Activated naive CD8-positive, alpha-beta T cell treated with anti-CD3 and anti-CD28 coated beads, Interleukin-2, amount 50 U/mL, for 24 hours (primary cell): ENCODE data around the gene OPCML.

Experiments used
- ATAC-seq: fragments of 150-1000 bp; cut with Tn5 transposase; one replicate; pipeline ENCODE4 v1.10.0; 2021
- DNase-seq: peaks from one replicate; pipeline ENCODE4 v3.0.0; 2021
- H3K27ac Mint-ChIP-seq: one replicate; pipeline ENCODE4 v1.8.0; 2021; ENCODE audit warnings: mild to moderate bottlenecking, mixed read lengths
- H3K27me3 Mint-ChIP-seq: one replicate; pipeline ENCODE4 v1.8.0; 2021; ENCODE audit warnings: mixed read lengths
- H3K36me3 Mint-ChIP-seq: one replicate; pipeline ENCODE4 v1.8.0; 2021; ENCODE audit warnings: low read depth, mixed read lengths
- H3K4me1 Mint-ChIP-seq: one replicate; pipeline ENCODE4 v1.8.0; 2021; ENCODE audit warnings: mixed read lengths
- H3K4me3 Mint-ChIP-seq: one replicate; pipeline ENCODE4 v1.8.0; 2021; ENCODE audit warnings: mild to moderate bottlenecking, moderate library complexity, mixed read lengths
- H3K9me3 Mint-ChIP-seq: one replicate; pipeline ENCODE4 v1.8.0; 2021; ENCODE audit warnings: mixed read lengths

Gene OPCML

GRCh38 chr11:133531971-133532651, at the start of gene OPCML:
Gene OPCML, minus strand, starts transcription at chr11:133532501.
- Mint-ChIP-seq H3K27me3 (peaks cover 37% of the 10 kb centered on the region), H3K36me3 (no peaks in the 10 kb centered on the region), H3K27ac (no peak within 1 kb of the TSS), H3K4me3 (no peak within 1 kb of the TSS), H3K4me1 (no peaks in the 10 kb centered on the region), H3K9me3 (no peaks in the 10 kb centered on the region)
- DNase-seq (no peak), ATAC-seq (no peak)

- ATAC-seq (no peak), DNase-seq (no peak)
- Mint-ChIP-seq H3K27ac (no peak overlapping the region), H3K4me3 (no peak overlapping the region), H3K4me1 (no peaks in the 10 kb centered on the region), H3K27me3 (peaks cover 1% of the 10 kb centered on the region), H3K36me3 (no peaks in the 10 kb centered on the region), H3K9me3 (no peaks in the 10 kb centered on the region)
These were observed 48.8 kb upstream of the OPCML start for GRCh38 chr11:133581091-133581490.

- Mint-ChIP-seq H3K27me3 (peaks cover 4% of the 10 kb centered on the region), H3K4me3 (no peak overlapping the region), H3K36me3 (no peaks in the 10 kb centered on the region), H3K27ac (no peak overlapping the region), H3K4me1 (no peaks in the 10 kb centered on the region), H3K9me3 (no peaks in the 10 kb centered on the region)
- ATAC-seq = no peak
- no peak for DNase-seq
These were observed 47.1 kb upstream of the OPCML start for GRCh38 chr11:133579165-133580031.

- peaks cover 4% of the 10 kb centered on the region for H3K27me3 Mint-ChIP-seq
- no peaks in the 10 kb centered on the region for H3K36me3 Mint-ChIP-seq
- DNase-seq (no peak), ATAC-seq (no peak)
- H3K4me3 Mint-ChIP-seq = no peak overlapping the region
- H3K27ac Mint-ChIP-seq = no peak overlapping the region
- H3K9me3 Mint-ChIP-seq = no peaks in the 10 kb centered on the region
- H3K4me1 Mint-ChIP-seq = no peaks in the 10 kb centered on the region
These were observed 45.1 kb upstream of the OPCML start for GRCh38 chr11:133577403-133577802.

GRCh38 chr11:133576351-133576750, 44.0 kb upstream of the OPCML start:
- H3K27me3 Mint-ChIP-seq = peaks cover 4% of the 10 kb centered on the region
- H3K27ac Mint-ChIP-seq = no peak overlapping the region
- H3K9me3 Mint-ChIP-seq = no peaks in the 10 kb centered on the region
- H3K4me3 Mint-ChIP-seq = no peak overlapping the region
- ATAC-seq (no peak), DNase-seq (peak; percentile 2)
- H3K4me1 Mint-ChIP-seq = no peaks in the 10 kb centered on the region
- H3K36me3 Mint-ChIP-seq = no peaks in the 10 kb centered on the region

- DNase-seq (no peak), ATAC-seq (no peak)
- Mint-ChIP-seq H3K27me3 (peaks cover 3% of the 10 kb centered on the region), H3K4me3 (no peak overlapping the region), H3K27ac (no peak overlapping the region), H3K9me3 (no peaks in the 10 kb centered on the region), H3K4me1 (no peaks in the 10 kb centered on the region), H3K36me3 (no peaks in the 10 kb centered on the region)
These were observed 40.8 kb upstream of the OPCML start for GRCh38 chr11:133573081-133573480.

- Mint-ChIP-seq H3K4me3 (no peak overlapping the region), H3K27ac (no peak overlapping the region), H3K9me3 (no peaks in the 10 kb centered on the region), H3K27me3 (no peaks in the 10 kb centered on the region), H3K4me1 (no peaks in the 10 kb centered on the region), H3K36me3 (no peaks in the 10 kb centered on the region)
- DNase-seq = no peak
- ATAC-seq = no peak
These were observed 38.1 kb upstream of the OPCML start for GRCh38 chr11:133570376-133570775.

GRCh38 chr11:133563505-133564025, 31.3 kb upstream of the OPCML start:
- Mint-ChIP-seq H3K36me3 (no peaks in the 10 kb centered on the region), H3K4me3 (no peak overlapping the region), H3K27me3 (no peaks in the 10 kb centered on the region), H3K4me1 (no peaks in the 10 kb centered on the region), H3K27ac (no peak overlapping the region), H3K9me3 (no peaks in the 10 kb centered on the region)
- DNase-seq = no peak
- ATAC-seq = no peak

- Mint-ChIP-seq H3K4me3 (no peak overlapping the region), H3K9me3 (no peaks in the 10 kb centered on the region), H3K4me1 (no peaks in the 10 kb centered on the region), H3K36me3 (no peaks in the 10 kb centered on the region), H3K27me3 (no peaks in the 10 kb centered on the region), H3K27ac (no peak overlapping the region)
- ATAC-seq = no peak
- no peak for DNase-seq
These were observed 28.2 kb upstream of the OPCML start for GRCh38 chr11:133560472-133560855.

- no peaks in the 10 kb centered on the region for H3K36me3 Mint-ChIP-seq
- ATAC-seq = no peak
These were observed 27.7 kb upstream of the OPCML start for GRCh38 chr11:133559833-133560471.

GRCh38 chr11:133559382-133559781, 27.1 kb upstream of the OPCML start:
- DNase-seq (no peak), ATAC-seq (no peak)
- Mint-ChIP-seq H3K4me1 (no peaks in the 10 kb centered on the region), H3K4me3 (no peak overlapping the region), H3K36me3 (no peaks in the 10 kb centered on the region), H3K27me3 (no peaks in the 10 kb centered on the region), H3K27ac (no peak overlapping the region), H3K9me3 (no peaks in the 10 kb centered on the region)

More at GRCh38 chr11:133559833-133560471, 27.7 kb upstream of the OPCML start:
- H3K9me3 Mint-ChIP-seq = no peaks in the 10 kb centered on the region
- no peak overlapping the region for H3K4me3 Mint-ChIP-seq
- H3K27me3 Mint-ChIP-seq = no peaks in the 10 kb centered on the region
- no peak for DNase-seq
- H3K4me1 Mint-ChIP-seq = no peaks in the 10 kb centered on the region
- H3K27ac Mint-ChIP-seq = no peak overlapping the region

- Mint-ChIP-seq H3K4me1 (no peaks in the 10 kb centered on the region), H3K4me3 (no peak overlapping the region), H3K36me3 (no peaks in the 10 kb centered on the region), H3K9me3 (no peaks in the 10 kb centered on the region), H3K27ac (no peak overlapping the region), H3K27me3 (no peaks in the 10 kb centered on the region)
- DNase-seq (no peak), ATAC-seq (no peak)
These were observed 22.7 kb upstream of the OPCML start for GRCh38 chr11:133555034-133555433.

GRCh38 chr11:133553885-133554740, 21.8 kb upstream of the OPCML start:
- DNase-seq (no peak), ATAC-seq (no peak)
- Mint-ChIP-seq H3K4me3 (no peak overlapping the region), H3K36me3 (no peaks in the 10 kb centered on the region), H3K27ac (no peak overlapping the region), H3K9me3 (no peaks in the 10 kb centered on the region), H3K4me1 (no peaks in the 10 kb centered on the region), H3K27me3 (no peaks in the 10 kb centered on the region)

- Mint-ChIP-seq H3K27ac (no peak overlapping the region), H3K36me3 (no peaks in the 10 kb centered on the region)
These were observed 20.6 kb upstream of the OPCML start for GRCh38 chr11:133552938-133553337.

More at GRCh38 chr11:133552938-133553337, 20.6 kb upstream of the OPCML start:
- DNase-seq = no peak
- H3K4me3 Mint-ChIP-seq = no peak overlapping the region
- no peaks in the 10 kb centered on the region for H3K27me3 Mint-ChIP-seq
- no peaks in the 10 kb centered on the region for H3K4me1 Mint-ChIP-seq
- no peak for ATAC-seq
- no peaks in the 10 kb centered on the region for H3K9me3 Mint-ChIP-seq
